GM18519 (cell line): ENCODE measurements around the gene HAGH.

Source experiments
- ATAC-seq: cut with Tn5 transposase; IDR thresholded peaks from one replicate; pipeline ENCODE4 v1.9.1; 2021; ENCODE audit warnings: mild to moderate bottlenecking, moderate library complexity; ENCODE audit not compliant: unreplicated experiment, low FRiP score

HAGH gene

DNA sequence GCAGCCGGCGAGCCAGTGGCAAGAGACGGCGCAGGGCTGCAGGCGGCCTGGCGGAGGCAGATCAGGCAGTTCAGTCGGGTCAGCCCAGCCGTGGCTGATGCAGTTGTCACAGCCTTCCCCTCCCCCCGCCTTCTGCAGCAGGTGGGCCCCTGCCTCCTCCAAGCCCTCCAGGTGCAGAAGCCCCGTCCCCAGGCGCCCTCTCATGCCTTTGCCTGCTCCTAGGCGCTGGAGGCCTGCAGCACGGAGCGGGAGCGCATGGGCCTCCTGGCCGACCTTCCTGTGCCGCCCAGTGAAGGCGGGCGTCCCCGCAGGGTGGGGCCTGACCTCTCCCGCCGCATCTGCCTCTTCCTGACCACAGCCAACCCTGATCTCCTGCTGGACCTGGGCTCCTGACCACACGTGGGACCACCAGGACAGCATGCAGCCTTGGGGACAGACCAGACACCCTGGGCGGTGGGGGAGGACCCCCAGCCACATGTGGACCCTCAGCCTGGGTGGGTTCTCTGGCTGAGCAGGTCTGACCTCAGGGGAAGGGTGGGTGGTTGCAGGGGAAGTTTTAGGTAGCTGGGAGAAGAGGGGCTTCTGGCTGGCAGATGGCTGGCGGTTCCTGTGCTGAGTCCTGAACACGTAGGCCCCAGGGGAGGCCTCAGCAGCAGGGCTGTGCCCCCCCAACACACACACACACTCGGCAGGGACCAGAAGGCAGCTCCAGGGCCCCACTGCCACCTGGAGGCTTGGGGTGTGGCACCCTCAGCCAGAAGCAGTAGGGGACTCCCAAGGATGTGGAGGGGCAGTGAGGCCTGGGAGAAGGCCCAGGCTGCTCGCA, 50.6 kb downstream of the HAGH start:
- ATAC-seq, result no peak

DNA sequence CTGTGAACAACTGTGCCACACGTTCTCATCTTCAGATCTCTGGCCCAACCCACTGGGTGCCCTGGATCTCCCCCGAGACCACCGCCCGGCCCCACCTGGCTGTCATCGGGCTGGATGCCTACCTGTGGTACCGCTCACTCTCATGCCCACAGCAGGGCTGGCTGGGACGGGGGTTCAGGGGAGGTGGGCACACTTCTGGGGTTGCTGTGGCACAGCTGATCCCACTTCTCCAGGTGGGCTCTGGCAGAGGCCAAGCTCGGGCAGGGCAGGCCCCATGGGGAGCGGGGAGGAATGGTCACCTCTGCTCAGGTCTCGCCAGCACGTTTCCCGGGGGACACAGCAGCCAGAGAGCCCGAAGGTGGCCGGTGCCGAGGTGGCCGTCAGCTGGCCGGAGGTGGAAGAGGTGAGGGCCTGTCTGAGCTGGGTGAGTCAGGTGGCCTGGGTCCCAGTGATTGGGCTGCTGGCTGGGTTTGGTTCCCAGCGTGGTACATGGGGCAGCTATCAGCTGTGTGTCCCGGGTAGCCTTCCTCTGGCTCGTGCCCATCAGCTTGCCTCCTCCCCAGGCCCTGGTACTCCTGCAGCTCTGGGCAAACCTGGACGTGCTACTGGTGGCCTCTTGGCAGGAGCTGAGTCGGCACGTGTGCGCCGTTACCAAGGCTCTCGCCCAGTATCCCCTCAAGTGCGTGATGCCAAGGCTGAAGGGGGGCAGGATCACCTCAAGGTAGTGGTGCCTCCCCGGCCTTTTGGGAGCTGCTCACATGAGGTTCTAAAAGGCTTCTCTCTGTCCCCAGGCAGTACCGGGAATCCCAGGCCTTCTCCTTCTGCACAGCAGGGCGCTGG, 51.4 kb downstream of the HAGH start:
- ATAC-seq, result no peak

DNA sequence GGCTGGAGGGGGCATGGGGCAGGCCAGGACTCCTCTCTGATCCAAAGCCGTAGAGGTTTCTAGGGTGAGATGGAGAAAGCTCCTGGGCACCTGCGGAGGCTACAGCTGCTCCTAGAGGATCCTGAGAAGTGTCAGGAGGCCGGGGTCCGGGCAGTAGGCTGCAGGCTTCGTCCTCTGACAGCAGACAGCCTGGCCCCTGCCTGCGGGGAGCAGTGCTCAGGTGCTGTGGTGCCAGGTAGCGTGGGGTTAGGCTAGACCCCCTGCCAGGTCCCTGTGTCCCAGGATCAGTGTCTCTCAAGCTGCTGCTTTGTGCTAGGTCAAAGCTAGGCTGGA, 52.2 kb downstream of the HAGH start:
- ATAC-seq, result no peak

DNA sequence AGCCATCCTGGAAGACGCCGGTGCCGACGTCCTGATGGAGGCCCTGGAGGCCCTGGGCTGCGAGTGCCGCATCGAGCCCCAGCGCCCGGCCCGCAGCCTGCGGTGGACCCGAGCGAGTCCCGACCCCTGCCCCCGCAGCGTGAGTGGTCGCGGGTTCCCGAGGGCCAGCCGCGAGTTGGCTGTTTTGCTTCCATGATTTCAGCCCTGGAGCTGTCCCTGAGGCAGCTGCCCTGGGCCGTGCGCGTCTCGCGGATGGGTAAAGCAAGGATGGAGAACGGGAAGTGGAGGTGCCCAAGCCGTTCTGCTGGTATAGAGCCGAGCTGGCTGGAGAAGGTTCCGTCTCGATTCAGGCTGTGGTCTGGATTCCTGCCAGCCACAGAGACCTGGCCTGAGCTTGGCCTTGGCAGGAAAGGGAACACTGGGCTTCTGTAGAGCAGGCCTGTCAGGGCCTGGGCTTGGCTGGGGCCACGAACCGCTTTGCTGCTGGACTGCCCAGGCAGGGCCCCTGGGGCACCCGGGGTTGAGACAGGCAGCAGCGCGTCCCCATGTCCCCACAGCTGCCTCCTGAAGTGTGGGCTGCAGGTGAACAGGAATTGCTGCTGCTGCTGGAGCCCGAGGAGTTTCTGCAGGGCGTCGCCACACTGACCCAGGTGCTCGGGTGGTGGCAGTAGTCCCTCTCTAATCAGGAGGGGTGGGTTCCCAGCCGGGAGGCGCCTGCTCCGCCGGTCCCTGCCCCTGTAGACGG, 52.8 kb downstream of the HAGH start:
- no peak for ATAC-seq

GRCh38 chr16:1772908-1773702, 53.5 kb downstream of the HAGH start, which contains the start of gene MRPS34:
TSS of gene MRPS34 (minus strand) at chr16:1773134. CDS start at chr16:1773119, 15 bp downstream.
- ATAC-seq, result no peak

- no peak for ATAC-seq
Observed at GRCh38 chr16:1772362-1772907, 54.2 kb downstream of the HAGH start, which contains the start of gene EME2. TSS of gene EME2 (plus strand) at chr16:1772810. CDS start at chr16:1773228, 418 bp downstream.

GRCh38 chr16:1771864-1772361, 54.7 kb downstream of the HAGH start:
- no peak for ATAC-seq

- no peak for ATAC-seq
Observed at GRCh38 chr16:1771188-1771863, 55.3 kb downstream of the HAGH start, which contains the start of gene NME3. TSS of gene NME3 (minus strand) at chr16:1771543. CDS start at chr16:1771534, 9 bp downstream.

- ATAC-seq, result no peak
Observed at GRCh38 chr16:1770328-1771187, 56.1 kb downstream of the HAGH start.

- no peak for ATAC-seq
Observed at GRCh38 chr16:1769402-1770300, 57.0 kb downstream of the HAGH start.

DNA sequence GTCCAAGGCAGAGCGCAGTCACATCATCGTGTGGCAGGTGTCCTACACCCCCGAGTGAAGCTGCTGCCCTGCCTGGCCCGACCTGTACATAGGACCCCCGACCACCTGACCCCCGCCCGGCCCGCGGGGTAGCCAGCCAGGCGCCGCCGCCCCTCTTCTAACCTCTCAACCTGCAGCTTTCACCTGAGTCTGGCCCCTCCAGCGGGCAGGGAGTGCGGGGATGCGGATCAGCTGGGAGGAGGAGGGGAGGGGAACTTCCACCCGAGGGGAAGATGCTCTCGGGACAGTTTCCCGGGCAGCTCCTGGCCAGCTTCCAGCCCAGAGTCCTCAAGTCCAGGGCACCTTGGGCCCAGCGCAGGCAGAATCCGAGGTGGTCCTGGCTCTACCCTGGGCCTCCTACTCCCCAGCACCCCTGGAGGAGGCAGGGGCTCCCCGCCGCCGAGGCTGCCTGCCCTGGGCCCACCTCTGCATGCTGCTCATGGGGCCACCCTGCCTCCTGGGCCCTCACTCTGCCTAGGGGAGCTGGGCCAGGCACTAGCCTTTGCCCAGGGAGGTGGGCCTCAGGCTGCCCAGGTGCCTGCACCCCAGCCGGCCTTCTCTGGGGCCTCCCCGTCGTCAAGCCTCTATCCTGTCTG, 57.7 kb downstream of the HAGH start:
- no peak for ATAC-seq

- no peak for ATAC-seq
Observed at GRCh38 chr16:1768061-1768766, 58.4 kb downstream of the HAGH start.

DNA sequence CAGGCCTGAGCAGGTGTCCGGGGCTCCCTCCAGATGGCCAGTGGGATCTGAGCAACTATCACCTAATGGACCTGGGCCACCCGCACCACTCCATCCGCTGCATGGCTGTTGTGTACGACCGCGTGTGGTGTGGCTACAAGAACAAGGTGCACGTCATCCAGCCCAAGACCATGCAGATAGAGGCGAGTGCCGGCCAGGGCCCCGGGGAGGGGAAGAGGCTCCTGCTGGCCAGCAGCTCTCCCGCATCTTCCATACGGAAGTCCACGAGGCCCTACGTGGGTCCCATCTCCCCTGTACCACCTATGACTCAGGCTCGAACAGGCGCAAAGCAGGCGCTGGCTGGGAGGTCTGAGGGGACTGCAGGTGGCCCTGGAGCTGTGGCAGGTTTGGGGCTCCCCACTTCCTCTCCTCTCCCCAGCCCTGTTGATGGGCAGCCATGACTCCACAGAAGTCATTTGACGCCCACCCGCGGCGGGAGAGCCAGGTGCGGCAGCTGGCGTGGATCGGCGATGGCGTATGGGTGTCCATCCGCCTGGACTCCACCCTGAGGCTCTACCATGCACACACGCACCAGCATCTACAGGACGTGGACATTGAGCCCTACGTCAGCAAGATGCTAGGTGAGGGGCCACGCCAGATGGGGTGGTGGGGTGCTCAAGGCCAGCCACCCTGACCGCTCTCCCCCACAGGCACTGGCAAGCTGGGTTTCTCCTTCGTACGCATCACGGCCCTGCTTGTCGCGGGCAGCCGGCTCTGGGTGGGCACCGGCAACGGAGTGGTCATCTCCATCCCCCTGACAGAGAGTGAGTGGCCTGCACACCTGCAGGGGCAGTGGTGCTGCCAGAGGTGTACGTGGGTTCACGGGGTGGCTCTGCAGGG, 59.3 kb downstream of the HAGH start:
- ATAC-seq, result no peak

GRCh38 chr16:1766701-1767100, 59.9 kb downstream of the HAGH start:
- ATAC-seq, result no peak

- ATAC-seq, result no peak
Observed at GRCh38 chr16:1766231-1766630, 60.4 kb downstream of the HAGH start.
